GM19238 (cell line): Measurements from ENCODE around the gene SCARF2.
"Not testable (repeated sequence)": the region's sequence is repeated elsewhere in the genome, so short reads cannot be mapped to it uniquely, and the experiment has no call there.

Source experiments
- DNase-seq: peaks from one replicate; pipeline ENCODE4 v3.0.0; 2011; ENCODE audit warnings: low spot score; ENCODE audit not compliant: insufficient read length

SCARF2 gene

DNA sequence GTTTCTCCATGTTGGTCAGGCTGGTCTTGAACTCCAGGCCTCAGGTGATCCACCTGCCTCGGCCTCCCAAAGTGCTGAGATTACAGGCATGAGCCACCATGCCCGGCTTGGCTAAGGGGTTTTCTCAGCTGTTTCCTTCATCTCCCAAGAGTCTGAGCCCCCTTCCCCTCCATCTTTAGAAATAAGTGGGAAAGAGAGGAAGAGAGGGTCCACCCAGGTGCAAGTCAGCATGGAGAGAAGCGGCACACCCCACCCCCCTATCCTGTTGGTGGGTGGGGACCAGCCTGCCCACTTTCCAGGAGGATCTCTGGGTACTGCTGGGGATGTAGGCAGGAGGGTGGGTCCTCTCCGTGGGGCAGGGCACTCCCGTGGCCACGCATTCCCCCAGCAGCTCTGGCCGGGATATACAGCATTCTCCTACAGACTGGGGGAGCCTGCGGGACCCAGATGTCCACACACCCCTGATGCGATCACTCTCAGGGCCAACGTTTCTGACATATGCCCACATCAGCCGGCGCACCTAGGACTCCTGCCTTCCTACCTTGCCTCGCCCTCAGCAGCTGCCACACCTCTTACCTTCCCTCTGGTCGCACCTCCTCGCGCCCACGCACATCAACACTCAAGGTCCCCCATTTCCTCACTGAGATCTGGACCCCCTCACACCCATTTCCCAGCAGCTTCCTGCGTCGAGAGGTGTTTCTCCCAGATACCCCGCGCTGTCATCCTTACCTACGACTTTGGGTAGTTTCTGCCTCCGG is 8.9 kb downstream of the SCARF2 start:
- no peak for DNase-seq

DNA sequence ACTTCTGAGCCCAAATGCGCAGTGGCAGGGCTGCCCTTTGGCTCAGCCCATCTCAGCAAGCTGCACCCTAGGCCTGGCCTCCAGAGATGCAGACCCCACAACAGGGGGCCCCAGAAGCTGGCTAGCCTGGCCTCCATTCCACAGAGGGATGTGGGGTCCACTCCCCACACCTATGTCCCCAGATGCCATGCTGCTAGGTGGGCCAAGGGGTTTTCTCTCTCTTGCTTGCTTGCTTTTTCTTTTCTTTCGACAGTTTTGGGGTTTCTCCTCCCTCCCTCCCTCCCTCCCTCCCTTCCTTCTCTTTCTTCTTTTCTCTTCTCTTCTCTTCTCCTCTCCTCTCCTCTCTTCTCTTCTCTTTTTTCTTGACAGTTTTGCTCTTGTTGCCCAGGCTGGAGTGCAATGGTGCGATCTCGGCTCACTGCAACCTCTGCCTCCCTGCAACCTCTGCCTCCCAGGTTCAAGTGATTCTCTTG is 9.6 kb downstream of the SCARF2 start:
- DNase-seq, result no peak

DNA sequence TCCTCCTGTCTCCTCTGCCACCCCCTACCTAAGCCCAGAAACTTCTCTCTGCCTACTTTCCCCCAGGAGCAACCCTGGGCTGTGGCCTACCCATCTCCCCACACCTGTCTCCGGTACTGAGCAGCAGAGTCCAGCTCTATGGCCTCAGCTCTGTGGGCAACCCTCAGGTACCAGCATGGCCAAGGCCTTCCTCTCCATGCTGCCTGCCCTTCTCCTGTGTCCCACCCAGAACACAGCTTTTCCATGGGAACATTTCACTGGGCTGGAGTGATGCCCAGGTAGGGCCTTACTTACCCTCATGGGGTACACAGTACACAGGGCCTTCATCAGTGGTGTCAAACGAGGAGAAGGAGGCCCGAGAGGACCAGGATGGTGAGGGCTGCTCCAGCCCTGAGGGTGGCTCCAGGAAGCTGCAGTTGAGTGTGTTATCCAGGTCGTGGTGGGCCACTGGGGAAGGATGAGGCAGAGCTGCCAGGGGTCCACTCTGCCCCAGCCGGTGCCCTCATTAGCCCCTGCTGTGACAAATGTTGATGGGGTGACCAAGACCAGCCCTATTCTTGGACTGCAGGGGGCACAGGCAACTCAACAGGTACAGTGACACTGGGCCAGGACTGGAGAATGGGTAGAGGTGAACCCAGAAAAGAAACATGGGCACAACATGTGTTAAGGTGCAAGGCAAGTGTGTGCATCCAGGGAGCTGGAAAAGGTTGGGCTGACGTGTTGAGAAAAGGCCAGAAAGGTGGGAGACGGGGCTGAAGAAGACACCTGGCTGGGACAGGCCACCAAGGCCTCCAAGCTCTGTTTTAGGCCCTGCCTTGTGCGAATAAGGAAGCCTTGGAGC is 10.3 kb downstream of the SCARF2 start:
- DNase-seq, result no peak

DNA sequence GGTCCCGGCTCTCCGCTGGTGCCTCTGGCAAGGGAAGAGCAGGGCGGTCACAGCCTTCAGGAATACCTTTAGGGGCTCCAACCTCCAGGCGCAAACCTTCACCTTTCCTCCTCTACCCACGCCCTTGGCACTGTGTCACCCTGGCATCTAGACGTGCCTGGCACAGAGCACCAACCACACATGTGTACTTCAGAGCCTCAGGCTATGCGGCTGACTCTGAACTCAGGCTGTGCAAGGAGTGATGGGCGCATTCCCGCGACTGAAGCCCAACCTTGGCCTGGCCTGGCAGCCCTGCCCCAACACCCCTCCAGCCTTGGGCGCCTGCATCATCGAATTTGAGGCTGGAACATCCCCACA is 11.4 kb downstream of the SCARF2 start:
- DNase-seq, result no peak

DNA sequence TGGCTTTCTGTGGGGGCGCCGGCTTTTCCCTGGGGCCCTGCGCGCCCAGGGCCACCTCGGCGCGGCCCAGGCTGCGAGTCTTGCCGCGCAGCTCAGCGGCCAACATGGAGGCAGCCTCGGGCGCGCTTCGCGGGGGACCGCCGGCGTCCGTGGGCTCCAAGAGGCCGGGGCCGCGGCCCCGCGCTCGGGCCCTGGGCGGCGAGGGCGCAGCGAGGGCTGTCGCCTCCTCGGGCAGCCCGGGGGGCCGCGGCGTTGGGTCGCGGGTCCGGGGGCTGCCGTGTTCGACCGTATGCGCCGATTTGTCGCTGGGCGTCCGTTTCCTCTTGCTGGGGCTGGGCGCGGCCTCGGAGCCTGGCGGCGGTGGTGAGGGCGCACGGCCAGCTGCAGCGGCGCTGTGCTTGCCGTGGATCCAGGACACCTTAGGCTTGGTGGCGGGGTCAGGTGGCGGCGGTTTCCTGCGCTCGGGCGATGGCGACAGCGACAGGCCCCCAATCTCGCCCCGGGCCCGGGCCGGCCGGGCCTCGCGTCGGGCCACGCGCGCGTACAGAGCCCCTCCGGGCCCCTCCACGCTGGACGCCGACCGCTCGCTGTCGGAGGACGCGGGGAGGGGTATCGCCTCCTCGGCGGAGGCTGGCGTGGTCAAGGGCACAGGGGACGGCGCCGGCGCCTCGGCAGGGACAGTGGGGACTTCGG is 11.9 kb downstream of the SCARF2 start:
- DNase-seq, result no peak

DNA sequence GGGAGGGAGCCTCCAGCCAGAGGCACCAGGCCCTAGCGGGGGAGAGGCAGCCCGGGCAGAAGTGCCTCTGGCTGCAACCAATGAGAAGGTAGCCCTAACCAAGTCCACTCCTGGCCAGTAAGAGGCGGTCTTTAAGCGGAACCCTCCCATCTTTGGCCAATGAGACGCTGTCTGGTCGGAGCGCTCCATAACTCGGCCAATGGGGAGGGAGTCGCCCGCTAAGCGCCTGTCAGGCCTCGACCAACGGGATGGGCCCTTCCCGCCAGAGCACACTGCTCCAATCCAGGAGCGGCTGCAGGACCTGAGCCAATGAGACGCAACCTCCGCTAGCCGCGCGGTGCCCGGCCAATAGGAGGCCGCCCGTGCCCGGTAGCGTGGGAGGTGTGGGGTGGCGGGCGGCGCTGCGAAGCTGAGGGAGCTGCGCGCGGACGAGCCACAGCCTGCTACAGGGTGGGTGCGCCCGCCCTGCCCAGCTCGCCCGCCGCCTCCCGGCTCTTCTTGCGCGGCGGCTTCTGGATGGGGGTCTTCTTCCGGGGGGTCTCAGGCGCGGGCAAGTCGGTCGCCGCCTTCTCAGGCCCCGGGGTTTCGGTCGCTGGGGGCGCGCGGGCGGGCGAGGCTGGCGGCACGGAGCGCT is 12.6 kb downstream of the SCARF2 start:
- DNase-seq, result no peak

DNA sequence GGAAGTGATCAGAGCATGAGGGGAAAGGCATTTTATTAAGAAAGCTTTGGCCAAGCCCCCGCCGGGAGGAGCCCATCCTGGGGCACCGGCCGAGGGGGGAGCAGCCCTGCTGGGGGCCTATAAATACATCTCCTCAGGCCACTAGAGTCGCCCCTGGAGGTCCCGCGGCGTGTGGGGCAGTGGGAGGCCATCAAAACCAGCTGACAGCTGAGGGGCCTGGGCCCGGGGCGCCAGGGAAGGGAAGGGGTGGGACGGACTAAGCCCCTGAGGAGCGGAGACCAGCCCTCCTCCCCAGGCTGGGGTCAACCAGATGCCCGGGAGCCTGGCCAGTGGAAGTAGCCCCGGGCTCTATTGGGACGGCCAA is 13.1 kb downstream of the SCARF2 start:
- no peak for DNase-seq

DNA sequence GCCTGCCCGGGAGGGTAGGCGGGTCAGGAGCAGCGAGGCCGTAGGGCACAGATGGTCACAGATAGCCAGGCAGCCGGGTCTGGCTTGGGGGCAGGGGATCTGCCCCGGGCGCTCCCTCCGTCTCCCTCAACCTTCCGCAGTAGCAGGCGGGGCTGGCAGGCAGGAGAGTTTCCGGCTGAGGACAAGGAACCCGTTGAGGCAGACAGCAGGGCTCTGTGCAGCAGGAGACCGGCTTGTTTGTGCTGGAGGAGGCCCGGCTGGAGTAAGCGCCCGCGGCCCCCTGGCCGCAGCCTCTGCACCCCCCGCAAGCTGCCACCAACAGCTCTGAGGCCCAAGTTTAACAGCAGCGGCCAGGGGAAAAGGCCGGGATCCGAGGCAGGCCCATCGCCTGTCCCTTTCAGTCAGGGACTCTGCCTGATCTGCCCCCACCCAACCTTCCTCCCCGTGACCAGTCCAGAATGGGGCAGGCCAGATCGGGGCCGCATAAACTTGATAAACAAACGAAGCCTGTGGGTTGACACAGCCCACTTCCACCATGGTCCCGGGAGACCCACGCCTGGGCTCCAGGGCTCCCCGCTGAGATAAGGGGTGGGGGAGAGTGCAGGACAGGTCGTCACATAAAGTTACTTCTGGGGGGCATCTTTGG is 13.6 kb downstream of the SCARF2 start:
- DNase-seq, result no peak

DNA sequence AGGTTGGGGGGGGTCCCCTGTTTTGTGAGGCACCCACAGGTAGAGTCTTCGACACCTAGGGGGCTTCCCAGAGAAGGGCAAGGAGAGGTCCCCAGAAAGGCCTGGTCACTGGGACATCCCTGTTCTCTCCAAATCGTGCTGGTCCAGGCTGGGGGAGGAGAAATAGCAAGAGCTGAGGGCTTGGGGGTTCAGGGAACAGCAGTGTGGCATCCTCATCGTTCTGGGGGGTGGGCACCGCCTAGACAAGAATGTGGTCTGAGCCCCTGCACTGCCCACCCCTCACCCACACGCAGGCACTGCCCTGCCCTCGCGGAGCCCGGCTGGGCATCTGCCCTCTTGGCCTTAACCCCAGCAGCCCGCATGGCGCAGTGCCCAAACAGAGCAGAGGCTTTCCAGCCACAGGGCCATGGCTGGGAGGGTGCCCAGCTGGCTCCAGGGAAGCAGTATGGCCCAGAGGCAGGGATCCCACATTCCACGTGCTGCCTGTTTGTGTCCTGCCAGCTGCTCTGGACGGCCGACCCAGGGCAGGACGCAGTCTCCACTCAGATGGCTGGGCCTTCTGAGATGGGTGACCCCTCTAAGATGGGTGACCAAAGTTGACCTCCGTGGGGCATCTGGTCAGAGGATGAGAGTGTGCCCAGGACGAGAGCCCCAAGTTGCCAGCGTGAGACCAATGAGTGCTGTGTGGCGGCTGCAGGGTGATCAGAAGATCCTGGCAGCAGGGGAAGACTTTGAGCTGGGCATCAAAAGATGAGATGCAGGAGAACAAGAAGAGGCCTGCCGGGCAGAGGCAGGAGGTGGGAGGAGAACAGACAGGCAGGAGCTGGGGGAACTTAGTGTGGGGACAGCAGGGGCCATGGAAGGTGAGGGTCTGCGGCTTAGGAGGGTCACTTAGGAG is 14.4 kb downstream of the SCARF2 start:
- DNase-seq, result no peak

DNA sequence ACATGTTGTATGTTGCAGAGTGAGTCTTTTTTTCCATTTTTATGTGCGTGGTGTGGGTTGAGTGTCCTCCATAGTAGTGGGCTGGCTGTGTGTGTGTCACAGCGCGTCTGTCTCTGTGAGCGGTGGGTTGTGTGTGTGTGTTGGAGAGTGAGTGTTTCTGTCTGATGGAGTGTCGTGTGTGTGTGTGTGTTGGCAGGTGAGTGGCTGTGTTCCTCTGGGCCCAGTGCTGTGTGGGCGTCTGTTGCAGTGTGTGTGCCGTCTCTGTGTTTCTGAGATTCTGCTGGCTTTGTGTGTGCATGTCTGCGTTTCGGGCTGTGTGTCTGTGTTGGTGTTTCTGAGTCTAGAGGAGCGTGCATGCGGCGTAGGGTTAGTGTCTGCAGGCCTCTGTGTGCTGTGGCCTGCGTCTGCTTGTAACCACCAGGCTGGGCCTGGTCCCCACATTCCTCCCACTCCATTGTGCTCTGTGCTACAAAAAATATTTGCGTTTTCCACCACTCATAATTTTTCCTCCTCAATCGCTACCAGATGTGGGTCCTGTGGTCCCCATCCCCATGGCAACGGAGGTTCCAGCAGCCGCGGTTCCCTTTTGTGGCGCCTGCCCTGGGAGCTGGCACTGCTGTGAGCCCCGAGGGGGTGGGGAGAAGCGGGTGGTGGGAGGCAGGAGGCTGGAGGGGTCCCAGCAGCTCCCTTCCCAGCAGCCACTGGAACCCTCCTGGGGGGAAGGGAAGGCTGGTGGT is 15.2 kb downstream of the SCARF2 start:
- no peak for DNase-seq

DNA sequence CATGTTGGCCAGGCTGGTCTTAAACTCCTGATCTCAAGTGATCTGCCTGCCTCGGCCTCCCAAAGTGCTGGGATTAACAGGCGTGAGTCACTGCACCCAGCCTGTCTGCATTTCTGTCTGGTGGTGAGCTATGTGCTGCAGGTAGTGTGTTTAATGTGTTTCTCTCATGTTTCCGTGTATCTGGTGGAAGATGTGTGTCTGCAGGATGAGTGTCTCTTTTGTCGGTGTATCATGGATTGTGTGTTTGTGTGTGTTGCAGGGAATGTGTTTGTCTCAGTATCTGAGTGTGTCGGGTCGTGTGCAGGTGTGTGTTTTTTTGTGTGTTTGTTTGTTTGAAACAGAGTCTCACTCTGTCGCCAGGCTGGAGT is 16.1 kb downstream of the SCARF2 start:
- DNase-seq, result no peak

DNA sequence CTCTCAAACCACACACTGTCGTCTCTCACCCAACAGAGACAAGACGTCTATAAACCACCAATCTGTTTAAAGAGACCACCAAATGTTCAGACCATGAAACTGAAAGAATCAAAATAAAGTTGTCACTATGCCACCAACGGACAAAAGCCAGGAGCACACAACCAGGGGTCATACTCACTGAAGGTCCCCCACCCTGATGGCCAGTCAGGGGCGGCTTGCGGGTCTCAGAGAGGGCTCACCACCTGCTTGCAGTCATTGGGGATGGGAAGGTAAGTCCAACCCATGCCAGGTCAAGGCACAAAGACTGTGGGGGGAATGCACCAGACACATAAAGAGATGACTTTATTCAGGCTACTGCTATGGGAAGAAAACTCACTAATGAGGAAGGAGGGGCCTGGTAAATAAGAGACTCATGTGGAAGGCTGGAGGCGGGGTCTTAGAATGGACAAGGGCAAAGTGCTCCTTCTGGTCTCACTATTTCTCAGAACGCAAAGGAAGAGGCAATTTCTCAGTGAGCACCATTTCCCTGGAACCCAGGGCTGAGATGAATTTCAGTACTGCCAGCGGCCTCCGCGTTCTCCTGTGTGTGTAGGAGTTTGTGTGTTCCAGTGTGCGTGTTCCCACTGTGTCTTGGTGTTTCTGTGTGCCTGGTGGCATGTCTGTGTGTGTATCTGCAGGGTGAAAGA is 17.3 kb downstream of the SCARF2 start:
- DNase-seq, result no peak

DNA sequence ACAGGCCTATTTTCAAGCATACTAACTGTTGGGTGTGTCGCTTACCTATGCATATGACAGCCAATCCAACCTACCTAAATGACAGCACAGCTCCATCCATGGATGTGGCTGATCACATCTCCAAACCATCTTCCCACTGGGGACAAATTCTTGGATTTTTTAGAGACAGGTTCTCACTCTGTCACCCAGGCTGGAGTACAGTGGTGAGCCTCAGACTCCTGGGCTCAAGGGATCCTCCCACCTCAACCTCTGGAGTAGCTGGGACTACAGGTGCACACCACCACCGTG is 18.0 kb downstream of the SCARF2 start:
- no peak for DNase-seq

DNA sequence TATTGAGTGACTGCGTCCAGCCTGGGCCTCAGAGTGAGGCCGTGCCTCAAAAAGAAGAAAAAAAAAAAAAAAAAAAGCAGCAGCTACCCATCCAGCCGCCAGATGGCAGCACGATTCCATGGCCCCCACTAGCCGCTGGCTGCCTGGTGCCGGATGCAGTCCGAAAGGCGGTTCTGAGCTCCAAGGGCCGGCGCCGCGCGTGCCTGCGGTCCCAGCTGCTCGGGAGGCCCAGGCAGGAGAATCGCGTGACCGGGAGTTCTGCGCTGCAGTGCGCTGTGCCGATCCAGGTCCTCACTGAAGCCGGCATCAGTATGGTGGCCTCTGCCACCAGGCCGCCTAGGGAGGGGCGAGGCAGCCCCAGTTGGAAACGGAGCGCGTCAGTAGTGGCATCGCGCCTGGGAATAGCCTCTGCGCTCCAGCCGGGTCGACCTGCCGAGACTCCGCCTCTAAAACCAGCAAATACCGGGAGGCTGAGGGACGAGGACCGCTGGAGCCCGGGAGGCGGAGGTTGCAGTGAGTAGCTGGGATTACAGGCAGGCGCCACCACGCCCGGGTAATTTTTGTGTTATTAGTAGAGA is 19.3 kb downstream of the SCARF2 start:
- DNase-seq, result peak; percentile 80

DNA sequence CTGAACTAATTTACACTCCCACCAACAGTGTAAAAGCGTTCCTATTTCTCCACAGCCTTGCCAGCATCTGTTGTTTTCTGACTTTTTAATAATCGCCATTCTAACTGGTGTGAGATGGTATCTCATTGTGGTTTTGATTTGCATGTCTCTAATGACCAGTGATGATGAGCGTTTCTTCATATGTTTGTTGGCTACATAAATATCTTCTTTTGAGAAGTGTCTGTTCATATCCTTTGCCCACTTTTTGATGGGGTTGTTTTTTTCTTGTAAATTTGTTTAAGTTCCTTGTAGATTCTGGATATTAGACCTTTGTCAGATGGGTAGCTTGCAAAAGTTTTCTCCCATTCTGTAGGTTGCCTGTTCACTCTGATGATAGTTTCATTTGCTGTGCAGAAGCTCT is 21.9 kb downstream of the SCARF2 start:
- not testable (repeated sequence) for DNase-seq

DNA sequence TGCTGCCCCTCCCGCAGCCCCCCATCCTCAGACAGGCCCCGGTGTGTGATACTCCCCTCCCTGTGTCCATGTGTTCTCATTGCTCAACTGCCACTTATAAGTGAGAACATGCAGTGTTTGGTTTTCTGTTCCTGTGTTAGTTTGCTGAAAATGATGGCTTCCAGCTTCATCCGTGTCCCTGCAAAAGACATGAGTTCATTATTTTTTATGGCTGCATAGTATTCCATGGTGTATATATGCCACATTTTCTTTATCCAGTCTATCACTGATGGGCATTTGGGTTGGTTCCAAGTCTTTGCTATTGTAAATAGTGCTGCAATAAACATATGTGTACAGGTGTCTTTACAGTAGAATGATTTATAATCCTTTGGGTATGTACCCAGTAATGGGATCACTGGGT is 22.4 kb downstream of the SCARF2 start:
- not testable (repeated sequence) for DNase-seq

DNA sequence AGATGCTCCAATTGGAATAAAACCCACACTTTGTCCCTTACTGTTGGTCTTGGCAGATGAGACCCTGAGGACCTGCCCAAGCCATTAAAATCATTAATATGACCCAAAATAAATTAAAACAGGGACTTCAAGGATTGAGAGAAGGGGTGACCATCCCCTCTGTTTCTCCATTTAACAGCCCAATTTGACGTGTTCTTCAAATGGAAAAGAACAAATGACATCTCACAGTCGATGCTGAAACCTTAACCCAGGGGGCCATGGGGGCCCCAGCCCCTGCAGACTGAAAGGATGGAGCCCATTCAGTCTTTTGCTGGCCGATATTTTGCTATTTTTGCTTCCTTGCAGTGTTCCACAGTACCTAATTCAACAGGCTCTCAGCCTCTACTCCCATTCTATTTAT is 23.2 kb downstream of the SCARF2 start:
- no peak for DNase-seq

DNA sequence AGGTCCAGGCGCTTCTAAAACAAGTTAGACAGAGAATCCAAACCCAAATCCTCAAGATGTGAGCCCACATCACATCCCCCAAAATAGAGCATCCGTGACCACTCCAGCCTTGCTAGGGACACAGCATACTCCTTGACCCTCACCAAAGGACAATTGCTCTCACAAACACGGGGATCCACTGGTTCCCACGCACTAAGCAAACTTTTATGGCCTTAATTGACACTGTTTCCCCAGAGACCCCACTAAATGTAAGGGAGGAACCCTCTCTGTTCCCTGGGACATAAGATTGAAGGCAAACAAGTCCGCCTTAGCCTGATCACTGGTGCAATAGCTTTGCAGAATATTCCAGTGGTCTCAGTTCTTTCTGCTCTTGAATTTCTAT is 23.6 kb downstream of the SCARF2 start:
- no peak for DNase-seq
